Progenitor cell of endocrine pancreas (in vitro differentiated cells): Measurements from ENCODE around the gene DYNLT3. TPM values are rescaled to one million over a fixed set of nuclear protein-coding genes. Genes with fewer than 3 reads are reported as not detected.

Experiments
- DNase-seq: peaks from one replicate; pipeline ENCODE4 v3.0.0; 2021; ENCODE audit warnings: low spot score; ENCODE audit not compliant: unreplicated experiment
- H3K27ac Mint-ChIP-seq: 2 replicates; pipeline ENCODE4 v1.8.0; 2021; ENCODE audit warnings: mild to moderate bottlenecking, moderate library complexity, mixed read lengths
- H3K27me3 Mint-ChIP-seq: 2 replicates; pipeline ENCODE4 v1.8.0; 2021; ENCODE audit warnings: mixed read lengths
- H3K36me3 Mint-ChIP-seq: 2 replicates; pipeline ENCODE4 v1.8.0; 2022; ENCODE audit warnings: mixed read lengths; ENCODE audit not compliant: insufficient read depth
- H3K4me1 Mint-ChIP-seq: 2 replicates; pipeline ENCODE4 v1.8.0; 2021; ENCODE audit warnings: low read depth, mixed read lengths
- H3K4me3 Mint-ChIP-seq: 2 replicates; pipeline ENCODE4 v1.8.0; 2021; ENCODE audit warnings: low read depth, mild to moderate bottlenecking, moderate library complexity, mixed read lengths
- H3K9me3 Mint-ChIP-seq: 2 replicates; pipeline ENCODE4 v1.8.0; 2021; ENCODE audit warnings: low read depth, mixed read lengths
- total RNA-seq: library from RNA; stranded (reverse); gene quantifications from 2 replicates; pipeline ENCODE4 v1.2.1, GENCODE V29; 2021
- TF ChIP-seq, protein P1 (sequence below): fragments of 200-600 bp; sonication (generic); IDR thresholded peaks from one replicate; pipeline ENCODE4 v1.5.0; 2021; ENCODE audit warnings: antibody characterized with exemption, mild to moderate bottlenecking; ENCODE audit not compliant: unreplicated experiment

The DYNLT3 gene
- total RNA-seq, 1 donor from 2014 or later = 26.9 TPM

GRCh38 chrX:37872303-37872655 is 24.9 kb upstream of the DYNLT3 start:
- TF ChIP-seq, protein P1, sequence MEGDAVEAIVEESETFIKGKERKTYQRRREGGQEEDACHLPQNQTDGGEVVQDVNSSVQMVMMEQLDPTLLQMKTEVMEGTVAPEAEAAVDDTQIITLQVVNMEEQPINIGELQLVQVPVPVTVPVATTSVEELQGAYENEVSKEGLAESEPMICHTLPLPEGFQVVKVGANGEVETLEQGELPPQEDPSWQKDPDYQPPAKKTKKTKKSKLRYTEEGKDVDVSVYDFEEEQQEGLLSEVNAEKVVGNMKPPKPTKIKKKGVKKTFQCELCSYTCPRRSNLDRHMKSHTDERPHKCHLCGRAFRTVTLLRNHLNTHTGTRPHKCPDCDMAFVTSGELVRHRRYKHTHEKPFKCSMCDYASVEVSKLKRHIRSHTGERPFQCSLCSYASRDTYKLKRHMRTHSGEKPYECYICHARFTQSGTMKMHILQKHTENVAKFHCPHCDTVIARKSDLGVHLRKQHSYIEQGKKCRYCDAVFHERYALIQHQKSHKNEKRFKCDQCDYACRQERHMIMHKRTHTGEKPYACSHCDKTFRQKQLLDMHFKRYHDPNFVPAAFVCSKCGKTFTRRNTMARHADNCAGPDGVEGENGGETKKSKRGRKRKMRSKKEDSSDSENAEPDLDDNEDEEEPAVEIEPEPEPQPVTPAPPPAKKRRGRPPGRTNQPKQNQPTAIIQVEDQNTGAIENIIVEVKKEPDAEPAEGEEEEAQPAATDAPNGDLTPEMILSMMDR = no peak
- no peak overlapping the region for H3K27ac Mint-ChIP-seq
- no peaks in the 10 kb centered on the region for H3K36me3 Mint-ChIP-seq
- H3K9me3 Mint-ChIP-seq = peaks cover 27% of the 10 kb centered on the region
- H3K4me3 Mint-ChIP-seq = no peak overlapping the region
- no peak for DNase-seq
- no peaks in the 10 kb centered on the region for H3K27me3 Mint-ChIP-seq
- peaks cover 2% of the 10 kb centered on the region for H3K4me1 Mint-ChIP-seq

DNA sequence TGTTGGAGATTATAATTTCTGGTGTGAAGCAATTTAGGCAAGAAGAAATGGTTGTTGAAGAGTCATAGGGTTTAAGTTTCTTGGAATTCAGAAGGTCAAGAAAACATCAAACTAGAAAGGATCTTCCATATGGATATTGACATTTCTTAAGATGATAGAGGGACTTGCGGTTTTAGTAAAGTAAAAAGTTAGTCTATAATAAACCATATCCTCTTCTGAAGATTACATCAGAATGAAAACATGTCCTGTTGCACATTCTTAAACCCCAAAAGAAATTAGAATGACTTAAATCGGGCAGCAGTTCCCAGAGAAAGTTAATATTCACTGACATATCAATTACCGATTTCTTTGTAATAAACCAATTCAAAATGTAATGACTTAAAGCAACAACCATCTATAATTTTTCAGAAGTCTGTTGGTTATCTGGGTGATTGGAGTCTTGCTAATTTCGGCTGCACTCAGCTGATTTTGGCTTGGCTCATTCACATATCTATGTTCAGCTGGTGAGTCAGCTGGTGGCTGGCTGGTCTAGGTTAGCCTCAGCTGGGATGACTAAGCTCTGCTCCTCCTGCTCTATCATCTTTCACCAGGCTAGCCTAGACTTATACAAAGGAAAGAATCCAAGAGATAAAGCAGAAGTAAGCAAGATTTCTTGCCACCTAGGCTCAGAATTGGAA is 24.4 kb upstream of the DYNLT3 start:
- Mint-ChIP-seq H3K36me3 (peaks cover 3% of the 10 kb centered on the region), H3K4me1 (peaks cover 2% of the 10 kb centered on the region), H3K4me3 (no peak overlapping the region), H3K27ac (no peak overlapping the region), H3K27me3 (no peaks in the 10 kb centered on the region), H3K9me3 (peaks cover 32% of the 10 kb centered on the region)
- no peak for DNase-seq
- TF ChIP-seq, protein P1 = no peak

GRCh38 chrX:37867536-37868153 is 20.3 kb upstream of the DYNLT3 start:
- H3K27ac Mint-ChIP-seq = no peak overlapping the region
- peaks cover 5% of the 10 kb centered on the region for H3K36me3 Mint-ChIP-seq
- no peaks in the 10 kb centered on the region for H3K27me3 Mint-ChIP-seq
- peaks cover 36% of the 10 kb centered on the region for H3K9me3 Mint-ChIP-seq
- DNase-seq = no peak
- TF ChIP-seq, protein P1 = no peak
- peaks cover 17% of the 10 kb centered on the region for H3K4me1 Mint-ChIP-seq
- no peak overlapping the region for H3K4me3 Mint-ChIP-seq

DNA sequence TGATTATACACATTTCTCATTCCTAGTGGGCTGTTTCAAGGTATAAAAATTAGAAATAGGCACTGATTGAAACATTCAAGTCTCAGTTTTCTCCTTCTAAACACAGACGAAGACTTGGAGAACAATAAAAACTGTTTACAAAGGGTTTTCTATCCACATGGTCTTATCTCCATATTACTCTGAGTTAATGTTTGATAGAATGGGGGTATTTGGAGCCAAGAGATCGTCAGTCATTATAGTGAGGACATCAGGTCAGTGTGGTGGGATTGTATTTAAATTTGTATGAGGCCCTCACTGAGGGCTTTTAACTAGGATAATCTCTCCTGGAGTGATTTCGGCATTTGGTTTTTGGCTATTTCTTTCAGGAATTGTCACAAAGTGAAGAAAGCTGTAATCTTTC is 16.4 kb upstream of the DYNLT3 start:
- no peak for DNase-seq
- no peak overlapping the region for H3K4me3 Mint-ChIP-seq
- TF ChIP-seq, protein P1 = no peak
- H3K27ac Mint-ChIP-seq = peak overlapping the region; percentile 86
- peaks cover 5% of the 10 kb centered on the region for H3K36me3 Mint-ChIP-seq
- H3K27me3 Mint-ChIP-seq = no peaks in the 10 kb centered on the region
- peaks cover 29% of the 10 kb centered on the region for H3K4me1 Mint-ChIP-seq
- H3K9me3 Mint-ChIP-seq = peaks cover 43% of the 10 kb centered on the region

GRCh38 chrX:37862851-37863250 is 15.5 kb upstream of the DYNLT3 start:
- H3K4me1 Mint-ChIP-seq = peaks cover 29% of the 10 kb centered on the region

More at GRCh38 chrX:37862851-37863250, 15.5 kb upstream of the DYNLT3 start:
- Mint-ChIP-seq H3K36me3 (peaks cover 5% of the 10 kb centered on the region), H3K9me3 (peaks cover 35% of the 10 kb centered on the region), H3K27ac (peak overlapping the region; percentile 86), H3K27me3 (no peaks in the 10 kb centered on the region), H3K4me3 (no peak overlapping the region)
- DNase-seq = no peak
- TF ChIP-seq, protein P1 = no peak
